ES-I3 (cell line): ENCODE measurements around the gene SFMBT2.
"Not testable (repeated sequence)": the region's sequence is repeated elsewhere in the genome, so short reads cannot be mapped to it uniquely, and the experiment has no call there.

Experiments used
- H3K36me3 ChIP-seq: 2 replicates; pipeline ENCODE4 v1.6.1; 2013; ENCODE audit warnings: mild to moderate bottlenecking, low read length, control low read depth, moderate library complexity; ENCODE audit not compliant: insufficient read depth
- H3K4me1 ChIP-seq: 2 replicates; pipeline ENCODE4 v1.6.1; 2013; ENCODE audit warnings: mild to moderate bottlenecking, control low read depth, low read length; ENCODE audit not compliant: insufficient read depth
- H3K9ac ChIP-seq: 2 replicates; pipeline ENCODE4 v1.6.1; 2013; ENCODE audit warnings: low read depth, mild to moderate bottlenecking, low read length, moderate library complexity
- H3K9me3 ChIP-seq: 2 replicates; pipeline ENCODE4 v1.6.1; 2013; ENCODE audit warnings: mild to moderate bottlenecking, low read length, moderate library complexity; ENCODE audit not compliant: control insufficient read depth, insufficient read depth

SFMBT2 gene

GRCh38 chr10:7400068-7400715 lies 10.6 kb downstream of the SFMBT2 start:
- H3K36me3 ChIP-seq = no peaks in the 10 kb centered on the region
- no peaks in the 10 kb centered on the region for H3K4me1 ChIP-seq
- no peaks in the 10 kb centered on the region for H3K9me3 ChIP-seq
- no peak overlapping the region for H3K9ac ChIP-seq

DNA sequence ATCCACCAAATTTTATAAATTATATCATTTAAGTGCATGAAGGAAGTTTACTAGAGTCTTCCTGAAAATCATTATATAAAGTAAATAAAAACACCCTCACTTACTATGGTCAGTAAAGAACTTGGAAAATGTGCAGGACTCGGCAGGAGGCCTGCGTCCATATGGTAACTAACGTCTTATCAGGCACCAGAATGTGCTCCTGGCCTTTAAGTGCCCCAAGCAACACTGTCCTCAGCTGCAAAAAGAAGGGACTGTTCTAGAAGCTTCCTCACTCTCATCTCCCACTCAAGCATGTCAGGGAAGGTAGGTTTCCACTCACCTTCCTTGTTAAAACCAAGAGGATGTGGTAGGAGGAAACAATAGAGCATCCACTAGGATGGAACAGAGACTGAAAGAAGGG lies 11.3 kb downstream of the SFMBT2 start:
- H3K36me3 ChIP-seq = no peaks in the 10 kb centered on the region
- H3K4me1 ChIP-seq = no peaks in the 10 kb centered on the region
- no peak overlapping the region for H3K9ac ChIP-seq
- no peaks in the 10 kb centered on the region for H3K9me3 ChIP-seq

GRCh38 chr10:7397049-7398035 lies 13.5 kb downstream of the SFMBT2 start:
- H3K9ac ChIP-seq = no peak overlapping the region
- H3K9me3 ChIP-seq = no peaks in the 10 kb centered on the region
- H3K36me3 ChIP-seq = no peaks in the 10 kb centered on the region
- H3K4me1 ChIP-seq = no peaks in the 10 kb centered on the region

DNA sequence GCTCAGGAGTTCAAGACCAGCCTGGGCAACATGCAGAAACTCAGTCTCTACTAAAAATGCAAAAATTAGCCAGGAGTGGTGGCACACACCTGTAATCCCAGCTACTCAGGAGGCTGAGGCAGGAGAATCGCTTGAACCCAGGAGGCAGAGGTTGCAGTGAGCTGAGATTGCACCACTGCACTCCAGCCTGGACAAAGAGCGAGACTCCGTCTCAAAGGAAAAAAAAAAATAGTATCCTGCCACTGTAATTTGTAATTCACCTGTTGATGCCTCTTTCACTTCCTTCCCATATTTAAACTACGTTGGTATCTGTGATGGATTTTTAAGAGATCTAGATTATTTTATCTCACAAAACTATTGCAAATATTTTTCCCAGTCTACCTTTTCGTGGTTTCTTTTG lies 18.5 kb downstream of the SFMBT2 start:
- H3K36me3 ChIP-seq, H3K9me3 ChIP-seq, H3K9ac ChIP-seq, H3K4me1 ChIP-seq: not testable (repeated sequence)

DNA sequence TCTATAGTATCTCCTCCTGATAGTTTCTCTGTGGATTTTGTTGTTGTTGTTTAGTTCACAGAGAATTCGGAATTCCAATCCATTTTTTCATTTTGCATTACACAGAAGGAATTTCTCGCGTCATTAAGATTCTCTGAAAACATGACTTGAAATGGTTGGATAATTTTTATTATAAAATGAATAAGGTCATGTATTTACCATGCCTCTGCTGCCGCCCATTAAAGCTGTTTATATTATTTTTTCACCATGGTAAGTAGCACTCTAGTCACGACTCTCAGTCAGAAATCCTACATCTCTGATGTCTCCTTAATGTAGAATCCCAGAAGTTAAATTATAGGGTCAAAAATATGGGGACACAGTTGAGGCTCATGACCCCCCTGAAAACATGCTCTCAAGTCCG lies 19.1 kb downstream of the SFMBT2 start:
- Histone ChIP-seq H3K9ac (no peak overlapping the region), H3K4me1 (no peaks in the 10 kb centered on the region), H3K9me3 (no peaks in the 10 kb centered on the region), H3K36me3 (no peaks in the 10 kb centered on the region)

GRCh38 chr10:7390689-7391110 lies 20.1 kb downstream of the SFMBT2 start:
- H3K4me1 ChIP-seq = not testable (repeated sequence)

DNA sequence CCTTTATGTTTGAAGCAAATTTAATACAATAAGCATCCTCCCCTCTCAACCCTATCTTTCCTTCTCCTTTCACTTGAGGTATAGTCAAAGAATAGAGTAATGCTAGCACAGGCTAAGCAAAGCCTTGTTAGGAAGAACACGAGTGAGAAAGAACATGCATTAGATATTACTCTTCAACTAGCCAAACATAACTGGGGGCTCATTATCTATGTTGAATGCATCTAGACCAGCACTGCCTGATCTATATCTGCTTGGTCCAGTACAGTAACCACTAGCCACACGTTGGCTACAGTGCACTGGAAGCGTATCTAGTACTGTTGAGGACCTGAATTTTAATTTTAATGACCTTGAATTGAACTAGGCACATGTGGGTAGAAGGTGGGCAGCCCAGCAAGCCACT lies 21.0 kb downstream of the SFMBT2 start:
- H3K9ac ChIP-seq = no peak overlapping the region
- H3K9me3 ChIP-seq = no peaks in the 10 kb centered on the region
- H3K4me1 ChIP-seq = no peaks in the 10 kb centered on the region
- no peaks in the 10 kb centered on the region for H3K36me3 ChIP-seq

More at GRCh38 chr10:7390689-7391110, 20.1 kb downstream of the SFMBT2 start:
- H3K9me3 ChIP-seq, H3K9ac ChIP-seq, H3K36me3 ChIP-seq: not testable (repeated sequence)

DNA sequence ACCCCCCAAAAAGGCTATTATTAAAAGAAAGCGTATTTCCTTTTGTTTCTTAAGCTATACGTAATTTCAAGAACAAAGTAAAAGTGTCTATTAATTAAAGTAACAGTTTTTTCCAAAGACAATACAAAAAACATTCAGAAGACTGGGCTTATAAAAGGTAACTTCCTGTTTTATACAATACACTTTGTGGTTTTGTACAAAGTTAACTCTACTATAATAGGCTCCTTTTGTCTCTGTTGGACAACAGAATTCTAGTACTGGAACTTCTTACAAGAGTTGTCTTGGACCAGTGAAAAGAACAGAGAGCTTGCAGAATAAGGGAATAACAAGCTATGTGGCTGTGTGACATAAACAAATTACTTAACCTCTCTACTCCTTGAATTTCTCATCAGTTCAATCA lies 21.5 kb downstream of the SFMBT2 start:
- H3K9me3 ChIP-seq = no peaks in the 10 kb centered on the region

GRCh38 chr10:7388602-7389001 lies 22.2 kb downstream of the SFMBT2 start:
- Histone ChIP-seq H3K4me1 (no peaks in the 10 kb centered on the region), H3K9ac (no peak overlapping the region), H3K9me3 (no peaks in the 10 kb centered on the region), H3K36me3 (no peaks in the 10 kb centered on the region)

More for the DNA sequence above, 21.5 kb downstream of the SFMBT2 start:
- Histone ChIP-seq H3K36me3 (no peaks in the 10 kb centered on the region), H3K4me1 (no peaks in the 10 kb centered on the region), H3K9ac (no peak overlapping the region)

GRCh38 chr10:7388149-7388548 lies 22.7 kb downstream of the SFMBT2 start:
- H3K9me3 ChIP-seq, H3K4me1 ChIP-seq, H3K36me3 ChIP-seq, H3K9ac ChIP-seq: not testable (repeated sequence)

DNA sequence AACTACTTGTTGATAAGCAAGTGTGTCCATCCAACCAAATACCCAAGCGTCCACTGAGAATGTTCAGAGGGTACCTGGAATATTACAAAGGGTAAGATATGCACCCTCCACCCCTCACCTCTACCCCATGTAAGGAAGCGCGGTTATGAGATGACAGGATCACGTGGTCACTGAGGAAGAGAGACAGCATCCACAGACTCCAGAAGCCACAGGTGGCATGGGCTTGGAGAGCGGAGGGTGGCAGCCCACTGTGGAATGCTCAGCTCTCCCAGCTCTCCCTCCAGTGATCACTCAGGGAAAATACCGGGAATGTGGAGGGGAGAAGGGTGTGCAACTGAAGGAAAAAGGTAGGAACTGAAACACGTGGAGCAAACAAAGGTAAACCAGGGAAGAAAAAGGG lies 25.7 kb downstream of the SFMBT2 start:
- Histone ChIP-seq H3K4me1 (no peaks in the 10 kb centered on the region), H3K9ac (no peak overlapping the region), H3K9me3 (no peaks in the 10 kb centered on the region), H3K36me3 (no peaks in the 10 kb centered on the region)

GRCh38 chr10:7383442-7383841 lies 27.4 kb downstream of the SFMBT2 start:
- no peaks in the 10 kb centered on the region for H3K9me3 ChIP-seq
- no peaks in the 10 kb centered on the region for H3K4me1 ChIP-seq
- H3K9ac ChIP-seq = no peak overlapping the region
- no peaks in the 10 kb centered on the region for H3K36me3 ChIP-seq

DNA sequence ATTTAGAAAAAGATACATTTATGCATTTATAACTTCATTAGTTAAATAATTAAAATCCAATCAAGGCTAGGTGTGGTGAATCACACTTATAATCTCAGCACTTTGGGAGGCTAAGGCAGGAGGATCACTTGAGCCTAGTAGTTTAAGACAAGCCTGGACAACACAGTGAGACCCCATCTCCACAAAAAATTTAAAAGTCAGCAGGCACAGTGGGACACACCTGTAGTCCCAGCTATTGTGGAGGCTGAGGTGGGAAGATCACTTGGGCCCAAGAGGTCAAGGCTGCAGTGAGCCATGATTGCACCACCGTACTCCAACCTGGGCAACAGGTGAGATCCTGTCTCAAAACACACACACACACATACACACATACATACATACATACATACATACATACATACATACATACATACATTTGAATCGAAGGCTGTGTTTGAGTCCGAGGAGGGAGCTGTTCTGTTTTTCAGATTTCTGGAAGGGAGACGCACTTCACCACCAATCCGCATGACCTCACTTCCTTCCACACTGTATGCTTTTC lies 30.1 kb downstream of the SFMBT2 start:
- H3K36me3 ChIP-seq = no peaks in the 10 kb centered on the region
- H3K4me1 ChIP-seq = no peaks in the 10 kb centered on the region
- no peak overlapping the region for H3K9ac ChIP-seq
- no peaks in the 10 kb centered on the region for H3K9me3 ChIP-seq

DNA sequence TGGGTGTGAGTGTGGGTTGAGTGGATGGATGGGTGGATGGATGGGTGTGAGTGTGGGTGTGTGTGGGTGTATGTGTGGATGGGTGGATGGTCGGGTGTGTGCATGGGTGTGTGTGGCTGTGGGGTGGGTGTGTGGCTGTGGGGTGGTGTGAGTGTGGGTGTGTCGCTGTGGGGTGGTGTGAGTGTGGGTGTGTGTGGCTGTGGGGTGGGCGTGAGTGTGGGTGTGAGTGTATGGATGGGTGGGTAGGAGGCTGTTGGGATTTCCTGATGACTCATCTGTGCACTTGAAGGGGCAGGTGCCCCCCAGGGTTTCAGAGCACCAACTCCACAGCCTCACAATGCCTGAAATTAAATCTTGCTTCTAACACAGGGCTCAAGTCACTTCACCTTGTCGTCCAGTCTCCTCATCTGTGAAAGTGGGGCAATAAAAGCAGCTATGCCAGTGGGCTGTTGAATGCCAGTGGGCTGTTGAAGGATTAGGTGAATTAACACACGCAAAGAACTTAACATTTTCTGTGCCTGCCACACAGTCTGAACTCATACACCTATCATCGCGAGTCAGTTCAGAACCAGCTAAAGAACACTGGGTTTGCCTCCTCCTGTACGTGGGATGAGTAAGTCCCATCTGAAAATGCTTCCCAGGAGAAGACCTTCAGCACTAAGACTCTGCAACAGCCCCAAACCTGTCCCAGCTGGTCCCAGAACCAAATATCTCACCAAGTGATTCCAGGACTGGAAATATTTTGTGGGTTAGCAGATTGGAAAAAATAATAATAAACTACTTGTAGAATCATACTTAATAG lies 32.0 kb downstream of the SFMBT2 start:
- Histone ChIP-seq H3K9me3 (no peaks in the 10 kb centered on the region), H3K4me1 (no peaks in the 10 kb centered on the region), H3K9ac (no peak overlapping the region), H3K36me3 (no peaks in the 10 kb centered on the region)
